Measurements from ENCODE around the gene ASPHD2.

ASPHD2 gene

DNA sequence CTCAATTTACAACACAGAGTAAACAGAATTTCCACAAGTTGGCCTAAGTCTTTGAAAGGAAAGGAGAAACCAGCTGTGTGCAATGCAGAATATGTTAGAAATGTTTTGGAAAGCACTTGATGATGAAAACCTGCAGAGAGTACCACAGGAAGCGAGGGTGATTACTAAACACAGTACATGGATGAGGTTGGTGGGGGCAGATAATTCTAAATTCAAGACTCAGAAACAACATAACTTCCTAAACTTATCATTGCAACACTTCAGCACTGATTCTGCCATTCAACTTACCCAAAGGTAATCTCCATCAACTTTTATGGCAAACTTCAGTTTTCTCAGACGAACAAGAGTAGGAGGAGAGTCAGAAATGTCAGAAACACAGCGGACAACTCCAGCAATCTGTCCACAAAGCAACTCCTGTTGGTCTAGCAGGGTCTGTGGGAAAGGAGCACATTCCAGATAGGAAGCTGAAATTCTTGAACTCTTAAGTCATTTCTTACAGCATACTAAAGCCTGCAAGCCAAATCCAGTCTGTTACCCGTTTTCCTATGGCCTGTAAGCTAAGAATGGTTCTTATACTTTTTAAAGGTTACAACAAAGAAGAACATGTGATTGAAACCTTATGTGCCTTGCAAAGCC lies 47.8 kb downstream of the ASPHD2 start:
- TF ChIP-seq, protein P1, sequence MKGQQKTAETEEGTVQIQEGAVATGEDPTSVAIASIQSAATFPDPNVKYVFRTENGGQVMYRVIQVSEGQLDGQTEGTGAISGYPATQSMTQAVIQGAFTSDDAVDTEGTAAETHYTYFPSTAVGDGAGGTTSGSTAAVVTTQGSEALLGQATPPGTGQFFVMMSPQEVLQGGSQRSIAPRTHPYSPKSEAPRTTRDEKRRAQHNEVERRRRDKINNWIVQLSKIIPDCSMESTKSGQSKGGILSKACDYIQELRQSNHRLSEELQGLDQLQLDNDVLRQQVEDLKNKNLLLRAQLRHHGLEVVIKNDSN (IDR thresholded peaks at IDR 0.05): no peak
- TF ChIP-seq REST (IDR thresholded peaks at IDR 0.05; ENCODE audit: low read depth) (no peak), CREB1 (IDR thresholded peaks at IDR 0.05; ENCODE audit: low read depth) (no peak), TAF1 (IDR thresholded peaks at IDR 0.05; ENCODE audit: low read depth) (no peak), EP300 (IDR thresholded peaks at IDR 0.05; ENCODE audit: borderline replicate concordance) (no peak), TEAD4 (IDR thresholded peaks at IDR 0.05) (no peak), FOXM1 (IDR thresholded peaks at IDR 0.05; ENCODE audit: borderline replicate concordance, low read depth) (no peak), TCF12 (IDR thresholded peaks at IDR 0.05; ENCODE audit: low read depth) (no peak), YY1 (IDR thresholded peaks at IDR 0.05; ENCODE audit: low read depth) (no peak), CEBPB (IDR thresholded peaks at IDR 0.05) (no peak), NFIC (IDR thresholded peaks at IDR 0.05) (no peak), EGR1 (IDR thresholded peaks at IDR 0.05) (no peak), RAD21 (IDR thresholded peaks at IDR 0.05; ENCODE audit: low read depth) (no peak), ZBTB7A (IDR thresholded peaks at IDR 0.05; ENCODE audit: low read depth) (no peak)
- TF ChIP-seq, protein P2, sequence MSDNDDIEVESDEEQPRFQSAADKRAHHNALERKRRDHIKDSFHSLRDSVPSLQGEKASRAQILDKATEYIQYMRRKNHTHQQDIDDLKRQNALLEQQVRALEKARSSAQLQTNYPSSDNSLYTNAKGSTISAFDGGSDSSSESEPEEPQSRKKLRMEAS (IDR thresholded peaks at IDR 0.05): no peak

- TF ChIP-seq ZBTB7A (IDR thresholded peaks at IDR 0.05; ENCODE audit: low read depth) (no peak), YY1 (IDR thresholded peaks at IDR 0.05; ENCODE audit: low read depth) (no peak), TAF1 (IDR thresholded peaks at IDR 0.05; ENCODE audit: low read depth) (no peak), CREB1 (IDR thresholded peaks at IDR 0.05; ENCODE audit: low read depth) (no peak)
- TF ChIP-seq, protein P1 (IDR thresholded peaks at IDR 0.05): no peak
Observed at GRCh38 chr22:26477341-26477731, 48.3 kb downstream of the ASPHD2 start.

DNA sequence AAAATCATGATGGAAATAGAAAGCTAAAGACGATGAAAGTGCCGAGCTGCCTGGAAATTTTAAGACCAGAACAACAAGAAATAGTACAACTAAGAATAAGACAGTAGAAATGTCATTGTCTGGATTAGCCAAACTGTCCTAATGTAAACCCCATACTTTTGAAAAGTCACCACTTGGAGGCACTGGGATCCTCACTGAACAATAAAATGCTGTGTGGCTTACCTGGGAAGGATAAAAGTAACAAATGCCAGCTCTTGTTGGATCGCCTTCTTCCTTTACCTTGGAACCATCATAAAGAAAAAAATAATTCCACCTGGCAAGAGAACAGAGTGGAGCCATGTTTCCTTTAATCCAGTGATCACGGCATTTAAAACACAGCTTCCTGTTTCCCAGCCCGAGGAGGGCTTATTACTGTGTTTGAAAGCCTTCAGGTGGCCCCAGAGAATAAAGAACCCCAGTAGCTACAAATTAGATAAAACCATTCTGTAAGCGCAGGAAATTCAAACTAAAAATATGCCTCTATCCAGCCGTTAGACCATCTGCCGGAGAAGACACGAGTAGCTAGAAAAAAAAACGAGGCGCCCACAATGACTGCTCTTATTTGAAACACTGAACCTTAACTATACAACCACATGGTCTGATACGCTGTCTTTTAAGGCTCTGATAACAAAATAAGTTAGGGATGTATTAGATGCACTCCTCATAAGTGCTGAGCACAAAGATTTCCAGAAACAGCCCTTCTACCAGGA lies 50.2 kb downstream of the ASPHD2 start:
- no peak for TF ChIP-seq CREB1 (IDR thresholded peaks at IDR 0.05; ENCODE audit: low read depth)
- no peak for TF ChIP-seq CEBPB (IDR thresholded peaks at IDR 0.05)
- TF ChIP-seq EP300 (IDR thresholded peaks at IDR 0.05; ENCODE audit: borderline replicate concordance): no peak
- TF ChIP-seq RAD21 (IDR thresholded peaks at IDR 0.05; ENCODE audit: low read depth): no peak

- TF ChIP-seq, protein P1 (IDR thresholded peaks at IDR 0.05): no peak
- TF ChIP-seq TEAD4 (IDR thresholded peaks at IDR 0.05) (no peak), YY1 (IDR thresholded peaks at IDR 0.05; ENCODE audit: low read depth) (no peak), EGR1 (IDR thresholded peaks at IDR 0.05) (no peak), TAF1 (IDR thresholded peaks at IDR 0.05; ENCODE audit: low read depth) (no peak), CREB1 (IDR thresholded peaks at IDR 0.05; ENCODE audit: low read depth) (no peak), TCF12 (IDR thresholded peaks at IDR 0.05; ENCODE audit: low read depth) (no peak), ZBTB7A (IDR thresholded peaks at IDR 0.05; ENCODE audit: low read depth) (no peak), CEBPB (IDR thresholded peaks at IDR 0.05) (no peak), FOXM1 (IDR thresholded peaks at IDR 0.05; ENCODE audit: borderline replicate concordance, low read depth) (no peak), RAD21 (IDR thresholded peaks at IDR 0.05; ENCODE audit: low read depth) (no peak), REST (IDR thresholded peaks at IDR 0.05; ENCODE audit: low read depth) (no peak)
- TF ChIP-seq, protein P2 (IDR thresholded peaks at IDR 0.05): no peak
Observed at GRCh38 chr22:26479792-26480610, 50.9 kb downstream of the ASPHD2 start.

- TF ChIP-seq FOXM1 (IDR thresholded peaks at IDR 0.05; ENCODE audit: borderline replicate concordance, low read depth) (no peak), EGR1 (IDR thresholded peaks at IDR 0.05) (no peak), ZBTB7A (IDR thresholded peaks at IDR 0.05; ENCODE audit: low read depth) (no peak), CREB1 (IDR thresholded peaks at IDR 0.05; ENCODE audit: low read depth) (no peak), TAF1 (IDR thresholded peaks at IDR 0.05; ENCODE audit: low read depth) (no peak), CEBPB (IDR thresholded peaks at IDR 0.05) (no peak)
- TF ChIP-seq, protein P1 (IDR thresholded peaks at IDR 0.05): no peak
Observed at GRCh38 chr22:26480611-26480932, 51.5 kb downstream of the ASPHD2 start.

Data from Ishikawa (cell line).